GM19240 (cell line): ENCODE measurements around the gene CYP4F22.
"Not testable (repeated sequence)": the region's sequence is repeated elsewhere in the genome, so short reads cannot be mapped to it uniquely, and the experiment has no call there.

Experiments
- DNase-seq: peaks from one replicate; pipeline ENCODE4 v3.0.0; 2011; ENCODE audit warnings: low spot score; ENCODE audit not compliant: insufficient read length

The CYP4F22 gene

GRCh38 chr19:15508035-15508710, at the start of gene CYP4F22:
Gene CYP4F22 (plus strand): TSS chr19:15508525. CDS start chr19:15525337, 16,812 bp downstream.
- DNase-seq = no peak

- no peak for DNase-seq
Observed at GRCh38 chr19:15461694-15462093, 46.6 kb upstream of the CYP4F22 start.

DNA sequence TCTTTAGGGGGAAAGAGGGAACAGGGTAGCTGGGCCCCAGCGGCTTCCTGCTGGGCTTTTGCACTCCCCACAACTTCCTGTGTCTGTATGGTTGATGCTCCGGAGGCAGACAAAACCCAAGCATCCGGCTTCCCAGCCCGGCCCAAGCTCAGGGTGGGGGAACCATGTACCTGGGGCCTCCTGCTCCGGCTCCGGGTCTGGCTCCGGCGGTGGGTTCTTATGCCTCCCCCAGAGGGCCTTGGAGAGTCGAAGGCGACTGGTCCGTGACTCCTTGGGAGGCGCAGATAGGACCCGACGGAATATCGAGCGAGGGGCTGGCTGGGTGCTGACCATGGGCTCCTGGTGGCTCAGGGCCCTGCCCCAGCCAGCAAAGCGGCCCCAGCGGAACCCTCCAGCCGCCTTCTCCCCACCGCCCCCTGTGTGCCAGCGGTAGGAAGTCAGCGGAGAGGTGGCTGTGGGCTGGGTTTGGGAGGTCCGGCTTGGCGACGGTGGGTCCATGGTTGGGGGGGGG, 44.4 kb upstream of the CYP4F22 start:
- DNase-seq = peak; percentile 79

DNA sequence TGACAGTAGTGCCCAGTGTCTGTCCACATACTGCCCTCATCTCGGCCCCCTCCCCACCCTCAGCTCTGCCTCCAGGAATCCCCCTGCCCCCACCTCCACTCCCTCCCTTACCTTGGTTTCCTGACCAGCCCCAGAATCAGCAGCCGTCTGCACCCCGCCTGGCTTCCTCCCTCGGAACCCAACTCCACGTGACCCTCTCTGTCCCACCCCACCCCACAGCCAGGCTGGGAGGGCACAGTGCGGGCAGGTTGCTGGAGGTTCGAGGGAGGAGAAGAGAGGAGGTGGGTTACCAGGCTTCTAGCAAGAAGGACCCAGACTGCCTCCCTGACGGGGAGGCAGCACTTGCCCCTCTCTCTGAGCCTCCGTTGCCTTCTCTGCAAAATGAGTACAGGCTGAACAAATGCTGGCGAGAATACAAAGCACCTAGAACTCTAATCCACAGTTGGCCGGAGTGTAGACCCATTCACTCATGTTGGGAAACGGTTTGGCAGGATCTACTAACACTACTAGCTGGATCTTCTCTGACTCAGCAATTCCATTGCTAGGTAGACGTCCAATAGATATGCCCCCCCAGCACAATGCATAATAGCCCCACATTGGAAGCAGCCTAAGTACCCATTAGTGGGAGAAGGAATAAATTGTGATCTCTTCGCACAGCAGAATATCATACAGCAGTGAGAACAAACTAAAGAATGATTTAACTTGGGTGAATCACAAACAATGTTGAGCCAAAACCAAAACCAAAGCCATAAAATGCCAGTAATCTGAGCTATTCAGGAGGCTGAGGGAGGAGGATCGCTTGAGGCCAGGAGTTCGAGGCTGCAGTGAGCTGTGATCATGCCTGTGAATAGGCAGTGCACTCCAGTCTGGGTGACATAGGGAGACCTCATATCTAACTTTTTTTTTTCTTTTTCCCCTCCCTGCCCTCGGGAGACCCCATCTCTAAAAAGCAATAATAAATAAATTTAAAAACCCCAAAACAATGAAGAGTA, 43.6 kb upstream of the CYP4F22 start, which contains the start of gene RASAL3:
RASAL3 (minus strand) TSS at position 151 of the 992 bp plus-strand sequence. CDS start 186 bp downstream, outside the sequence.
- DNase-seq = no peak

GRCh38 chr19:15466851-15467733, 41.2 kb upstream of the CYP4F22 start:
- no peak for DNase-seq

DNA sequence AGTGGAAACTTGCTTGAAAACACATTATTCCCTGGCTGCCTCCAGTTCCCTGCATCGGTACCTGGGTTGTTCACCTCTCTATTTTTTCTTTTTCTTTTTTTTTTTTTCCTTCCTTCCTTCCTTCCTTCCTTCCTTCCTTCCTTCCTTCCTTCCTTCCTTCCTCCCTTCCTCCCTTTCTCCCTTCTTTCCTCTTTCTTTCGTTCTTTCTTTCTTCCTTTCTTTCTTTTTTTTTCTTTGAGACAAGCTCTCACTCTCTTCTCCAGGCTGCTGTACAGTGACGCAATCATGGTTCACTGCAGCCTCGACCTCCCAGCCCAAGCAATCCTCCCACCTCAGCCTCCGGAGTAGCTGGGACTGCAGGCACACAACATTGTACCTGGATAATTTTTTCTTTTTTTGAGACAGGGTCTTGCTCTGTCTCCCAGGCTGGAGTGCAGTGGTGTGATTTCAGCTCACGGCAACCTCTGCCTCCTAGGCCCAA, 40.6 kb upstream of the CYP4F22 start:
- DNase-seq = no peak

DNA sequence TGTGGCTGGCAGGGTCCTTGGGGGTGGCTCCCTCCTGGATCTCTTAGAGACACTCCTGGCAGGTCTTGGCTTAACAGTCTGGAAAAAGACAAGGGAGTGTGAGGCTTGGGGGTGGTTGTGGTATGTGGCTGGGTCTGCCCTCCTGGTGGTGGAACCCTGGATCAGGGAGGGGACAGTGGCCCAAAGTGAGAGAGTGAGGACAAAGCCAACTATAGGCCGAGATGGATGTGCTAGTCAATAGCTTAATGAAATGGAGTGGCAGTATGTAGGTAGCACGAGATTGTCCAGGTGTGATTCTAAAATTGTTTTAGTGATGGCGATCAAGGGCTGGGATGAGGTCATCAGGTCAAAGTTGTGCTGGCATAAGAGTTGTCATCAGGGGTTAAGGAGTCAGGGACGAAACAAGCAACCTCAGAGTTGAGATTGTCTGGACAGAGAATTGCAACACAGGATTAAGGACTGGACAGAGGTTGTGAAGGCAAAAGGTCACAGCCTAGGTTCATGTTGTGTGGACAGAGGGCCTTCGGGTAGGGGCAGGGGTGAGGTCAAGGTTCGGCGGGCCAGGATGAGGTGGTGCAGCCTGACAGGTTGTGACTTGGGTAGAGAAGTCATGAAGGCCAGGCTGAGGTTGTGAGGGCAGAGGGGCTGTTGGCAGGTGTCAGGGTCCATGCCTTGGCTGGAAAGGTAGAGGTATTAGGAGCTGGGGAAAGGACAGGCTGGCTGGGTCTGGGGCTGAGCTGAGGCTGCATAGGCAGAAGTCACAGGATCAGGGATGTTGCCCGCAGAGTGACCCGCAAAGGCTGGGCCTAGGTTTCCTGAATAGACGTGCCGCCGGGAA, 39.4 kb upstream of the CYP4F22 start:
- no peak for DNase-seq

DNA sequence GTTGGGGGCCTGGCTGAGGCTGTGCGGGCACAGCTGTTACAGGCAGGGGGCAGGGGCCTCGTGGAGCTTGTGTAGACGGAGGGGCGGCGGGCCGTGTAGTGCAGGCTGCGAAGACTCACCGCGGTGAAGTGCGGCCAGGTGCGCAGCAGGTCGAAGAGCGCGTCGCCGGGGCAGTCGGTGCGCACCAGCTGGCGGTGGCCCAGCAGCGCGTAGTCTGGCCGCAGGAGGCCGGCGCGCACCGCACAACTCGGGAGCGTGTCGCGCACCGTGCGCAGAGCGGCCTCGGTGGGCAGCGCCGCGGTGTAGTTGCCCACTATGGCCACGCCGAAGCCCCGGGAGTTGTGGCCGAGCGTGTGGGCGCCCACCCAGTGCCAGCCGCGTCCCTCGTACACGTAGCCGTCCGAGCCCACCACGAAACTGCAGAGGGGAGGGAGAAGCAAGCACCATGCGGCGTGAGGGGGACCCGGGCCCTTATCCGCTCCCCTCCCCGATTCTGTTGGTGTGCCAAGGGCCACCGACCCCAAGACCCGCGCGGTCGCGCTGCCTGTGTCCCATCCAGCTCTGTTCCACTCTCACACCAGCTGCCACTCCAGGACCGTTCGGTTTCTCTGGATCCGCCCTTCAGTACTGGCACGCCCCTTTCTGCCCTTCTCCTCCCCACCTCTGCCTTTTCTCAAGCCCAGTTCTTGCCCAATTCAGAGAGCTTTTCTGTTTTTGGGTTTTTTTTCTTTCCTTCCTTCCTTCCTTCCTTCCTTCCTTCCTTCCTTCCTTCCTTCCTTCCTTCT, 38.6 kb upstream of the CYP4F22 start:
- DNase-seq = peak; percentile 19

DNA sequence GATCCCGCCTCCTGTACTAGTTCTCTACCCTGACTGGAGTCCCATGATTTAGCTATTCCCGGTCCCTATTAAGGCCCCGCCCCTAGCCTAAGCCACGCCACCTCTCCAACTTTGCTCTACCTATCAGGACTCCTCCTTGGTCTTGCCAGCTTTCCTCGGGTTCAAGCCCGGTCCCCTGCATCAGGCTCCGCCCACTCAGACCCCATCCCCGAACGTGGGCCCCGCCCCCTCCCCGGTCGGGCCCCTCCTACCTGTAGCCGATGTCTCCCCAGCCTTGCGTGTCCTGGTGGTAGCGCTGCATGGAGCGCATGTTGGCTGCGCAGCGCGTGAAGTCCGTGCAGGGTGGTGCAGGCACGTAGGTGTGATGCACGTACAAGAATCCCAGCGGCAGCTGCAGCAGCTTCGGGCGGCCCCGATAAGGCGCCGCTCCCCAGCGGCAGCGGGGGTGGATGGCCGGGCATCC, 36.7 kb upstream of the CYP4F22 start:
- DNase-seq = no peak

DNA sequence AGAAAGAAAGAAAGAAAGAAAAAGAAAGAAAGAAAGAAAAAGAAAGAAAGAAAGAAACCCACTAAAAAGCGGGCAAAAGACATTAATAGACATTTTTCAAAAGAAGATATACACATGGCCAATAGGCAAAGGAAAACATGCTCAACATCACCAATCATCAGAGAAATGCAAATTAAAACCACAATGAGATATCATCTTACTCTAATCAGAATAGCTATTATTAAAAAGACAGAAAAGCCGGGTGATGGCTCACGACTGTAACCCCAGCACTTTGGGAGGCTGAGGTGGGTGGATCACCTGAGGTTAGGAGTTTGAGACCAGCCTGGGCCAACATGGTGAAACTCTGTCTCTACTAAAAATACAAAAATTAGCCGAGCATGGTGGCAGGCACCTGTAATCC, 34.5 kb upstream of the CYP4F22 start:
- not testable (repeated sequence) for DNase-seq

GRCh38 chr19:15475169-15475568, 33.2 kb upstream of the CYP4F22 start:
- DNase-seq = no peak

DNA sequence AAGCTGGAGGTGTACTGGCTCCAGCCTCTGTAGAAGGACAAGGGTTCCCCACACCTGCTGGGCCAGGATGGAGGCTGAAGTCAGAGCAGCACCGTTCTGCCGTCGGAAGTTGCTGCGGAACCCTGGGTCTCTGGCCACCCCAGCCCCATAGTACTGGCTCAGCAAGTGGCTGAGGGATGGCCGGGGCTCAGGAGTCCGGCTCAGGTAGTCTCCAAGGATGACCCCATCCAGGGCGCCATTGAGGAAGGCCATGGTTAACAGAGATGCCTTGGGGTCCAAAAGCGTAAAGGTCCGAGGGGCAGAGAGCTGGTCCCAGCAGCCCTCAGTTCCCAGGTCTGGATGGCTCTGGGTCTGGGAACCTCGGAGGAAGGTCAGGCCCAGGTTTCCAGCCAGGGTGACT, 32.7 kb upstream of the CYP4F22 start:
- DNase-seq = no peak

GRCh38 chr19:15476325-15476724, 32.0 kb upstream of the CYP4F22 start:
- no peak for DNase-seq

DNA sequence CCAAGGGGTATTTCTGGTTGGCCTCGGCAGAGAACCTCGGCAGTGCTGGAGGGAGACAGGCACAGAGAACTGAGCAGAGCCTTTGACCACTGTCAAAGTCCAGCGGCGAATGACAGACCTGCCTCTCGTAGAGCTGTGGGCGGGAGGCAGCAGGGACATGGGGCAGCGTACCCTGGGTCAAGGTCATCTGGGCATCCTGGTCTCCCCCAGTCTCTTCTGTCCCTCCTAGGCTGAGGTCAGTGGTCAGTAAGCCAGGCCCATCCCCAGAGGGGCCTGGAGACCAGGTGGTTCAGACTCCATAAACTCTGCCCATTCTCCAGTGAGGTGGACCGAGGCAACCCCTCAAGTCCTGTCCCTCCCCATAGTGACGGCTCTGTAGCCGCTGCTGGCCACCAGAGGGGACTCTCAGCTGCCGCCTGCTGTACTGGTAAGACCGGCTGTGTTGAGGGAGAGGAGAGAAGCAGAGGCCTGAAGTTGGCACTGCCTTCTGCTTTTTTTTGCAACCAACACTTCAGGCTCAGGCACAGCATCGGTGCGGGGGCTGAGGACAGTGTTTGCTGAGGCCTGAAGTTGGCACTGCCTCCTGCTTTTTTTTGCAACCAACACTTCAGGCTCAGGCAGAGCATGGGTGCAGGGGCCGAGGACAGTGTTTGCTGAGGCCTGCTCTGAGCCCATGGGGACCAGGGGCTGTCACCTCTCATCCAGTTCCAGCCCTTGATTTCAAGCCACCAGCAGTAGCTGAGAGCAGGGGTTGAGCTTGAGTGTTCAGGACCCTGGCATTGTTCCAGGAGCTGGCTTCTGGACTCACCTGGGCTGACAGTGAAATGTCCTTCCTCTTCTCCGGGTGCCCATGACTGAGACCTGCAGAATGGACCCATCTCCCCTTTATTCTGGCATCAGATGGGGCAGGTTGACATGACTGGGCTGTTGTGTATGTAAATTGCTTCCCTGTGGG, 28.7 kb upstream of the CYP4F22 start, which contains the start of gene PGLYRP2:
PGLYRP2 (minus strand) TSS at position 111 of the 955 bp plus-strand sequence. CDS start 130 bp downstream, outside the sequence.
- no peak for DNase-seq

DNA sequence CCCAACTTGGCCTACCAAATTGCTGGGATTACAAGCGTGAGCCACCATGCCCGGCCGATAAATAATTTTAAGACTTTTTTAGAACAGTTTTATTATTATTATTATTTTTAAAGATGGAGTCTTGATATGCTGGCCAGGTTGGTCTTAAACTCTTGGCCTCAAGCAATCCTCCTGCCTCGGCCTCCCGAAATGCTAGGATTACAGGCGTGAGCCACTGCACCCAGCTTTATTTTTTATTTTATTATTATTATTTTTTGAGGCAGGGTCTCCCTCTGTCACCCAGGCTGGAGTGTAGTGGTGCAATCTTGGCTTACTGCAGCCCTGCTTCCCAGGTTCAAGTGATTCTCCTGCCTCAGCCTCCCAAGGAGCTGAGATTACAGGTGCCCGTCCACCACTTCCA, 27.3 kb upstream of the CYP4F22 start:
- DNase-seq = not testable (repeated sequence)

DNA sequence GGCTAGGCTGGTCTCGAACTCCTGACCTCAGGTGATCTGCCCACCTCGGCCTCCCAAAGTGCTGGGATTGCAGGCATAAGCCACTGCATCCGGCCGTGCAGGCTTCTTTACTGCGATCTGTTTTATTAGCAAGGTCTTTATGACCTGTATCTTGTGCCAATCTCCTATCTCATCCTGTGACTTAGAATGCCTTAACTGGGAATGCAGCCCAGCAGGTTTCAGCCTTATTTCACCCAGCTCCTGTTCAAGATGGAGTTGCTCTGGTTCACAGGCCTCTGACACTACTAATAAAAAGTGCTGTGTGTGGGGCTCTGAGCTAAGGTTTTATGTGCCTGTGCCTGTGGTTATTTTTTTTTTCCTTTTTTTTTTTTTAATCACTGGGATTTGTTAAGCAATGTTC, 22.6 kb upstream of the CYP4F22 start:
- not testable (repeated sequence) for DNase-seq

- DNase-seq = no peak
Observed at GRCh38 chr19:15487038-15487437, 21.3 kb upstream of the CYP4F22 start.
